ENCODE data around the gene ADAT3.

The ADAT3 gene

GRCh38 chr19:1921326-1921725, 16.1 kb downstream of the ADAT3 start:
- TF ChIP-seq CTCF (IDR thresholded peaks at IDR 0.05; ENCODE audit: extremely low read depth, insufficient read depth, missing control alignments), result no peak
- in situ Hi-C loops (cut with MboI; ENCODE audit: low pct_unique_long_range_greater_than_20kb, low sequenced_read_pairs, unreplicated experiment), result no loop called here

GRCh38 chr19:1921825-1922224, 16.6 kb downstream of the ADAT3 start:
- in situ Hi-C loops (cut with MboI; ENCODE audit: low pct_unique_long_range_greater_than_20kb, low sequenced_read_pairs, unreplicated experiment), result no loop called here
- TF ChIP-seq CTCF (IDR thresholded peaks at IDR 0.05; ENCODE audit: extremely low read depth, insufficient read depth, missing control alignments), result no peak

More at GRCh38 chr19:1921326-1921725, 16.1 kb downstream of the ADAT3 start:
- DNase-seq (ENCODE audit: low spot score), result no peak

GRCh38 chr19:1922803-1923202, 17.6 kb downstream of the ADAT3 start:
- TF ChIP-seq CTCF (IDR thresholded peaks at IDR 0.05; ENCODE audit: extremely low read depth, insufficient read depth, missing control alignments), result no peak
- in situ Hi-C loops (cut with MboI; ENCODE audit: low pct_unique_long_range_greater_than_20kb, low sequenced_read_pairs, unreplicated experiment), result no loop called here
- DNase-seq (ENCODE audit: low spot score), result no peak

More at GRCh38 chr19:1921825-1922224, 16.6 kb downstream of the ADAT3 start:
- DNase-seq (ENCODE audit: low spot score), result no peak

GRCh38 chr19:1923319-1923718, 18.1 kb downstream of the ADAT3 start:
- TF ChIP-seq CTCF (IDR thresholded peaks at IDR 0.05; ENCODE audit: extremely low read depth, insufficient read depth, missing control alignments), result no peak
- in situ Hi-C loops (cut with MboI; ENCODE audit: low pct_unique_long_range_greater_than_20kb, low sequenced_read_pairs, unreplicated experiment), result no loop called here
- DNase-seq (ENCODE audit: low spot score), result peak; percentile 73

GRCh38 chr19:1924320-1924961, 19.2 kb downstream of the ADAT3 start:
- no peak for TF ChIP-seq CTCF (IDR thresholded peaks at IDR 0.05; ENCODE audit: extremely low read depth, insufficient read depth, missing control alignments)
- no peak for DNase-seq (ENCODE audit: low spot score)
- in situ Hi-C loops (cut with MboI; ENCODE audit: low pct_unique_long_range_greater_than_20kb, low sequenced_read_pairs, unreplicated experiment), result no loop called here

GRCh38 chr19:1925544-1925943, 20.3 kb downstream of the ADAT3 start:
- in situ Hi-C loops (cut with MboI; ENCODE audit: low pct_unique_long_range_greater_than_20kb, low sequenced_read_pairs, unreplicated experiment), result no loop called here
- TF ChIP-seq CTCF (IDR thresholded peaks at IDR 0.05; ENCODE audit: extremely low read depth, insufficient read depth, missing control alignments), result no peak
- DNase-seq (ENCODE audit: low spot score), result no peak

Measured in GM13977 (cell line).